Measurements from ENCODE around the gene LRRC10B. TPM values are rescaled to one million over a fixed set of nuclear protein-coding genes. Genes with fewer than 3 reads are reported as not detected.
A peak's percentile ranks its signal among the peaks of the same experiment; 100 is the strongest.

Gene LRRC10B
- total and polyA plus RNA-seq, 3 donors from 2014 or later, result 4.8 to 6.4 (median 5.5) TPM

DNA sequence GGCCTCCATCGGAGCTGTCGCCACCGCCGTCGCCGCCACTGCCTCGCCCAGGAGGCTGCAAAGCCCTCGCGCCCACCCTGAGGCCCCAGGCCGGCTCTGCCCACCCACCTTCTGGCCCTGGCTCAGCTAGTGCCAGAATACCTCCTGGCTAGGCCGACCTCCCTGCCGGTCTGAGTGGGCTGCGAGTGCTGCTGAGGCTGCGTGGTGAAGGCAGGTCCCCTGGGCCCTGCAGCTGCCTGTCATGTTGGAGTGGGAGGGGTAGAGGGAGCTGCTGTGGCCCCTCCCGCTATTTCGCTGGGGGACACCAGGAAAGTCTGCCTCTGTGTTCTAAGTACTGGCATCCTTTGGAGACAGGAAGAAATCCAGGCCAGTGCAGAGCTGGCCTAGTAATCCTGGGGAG is 34.2 kb downstream of the LRRC10B start:
- no peaks in the 10 kb centered on the region for H3K36me3 ChIP-seq (ENCODE audit: low read depth, missing control alignments)
- no peak overlapping the region for H3K4me3 ChIP-seq
- TF ChIP-seq POLR2A (IDR thresholded peaks at IDR 0.05), result no peak
- TF ChIP-seq, protein P1, sequence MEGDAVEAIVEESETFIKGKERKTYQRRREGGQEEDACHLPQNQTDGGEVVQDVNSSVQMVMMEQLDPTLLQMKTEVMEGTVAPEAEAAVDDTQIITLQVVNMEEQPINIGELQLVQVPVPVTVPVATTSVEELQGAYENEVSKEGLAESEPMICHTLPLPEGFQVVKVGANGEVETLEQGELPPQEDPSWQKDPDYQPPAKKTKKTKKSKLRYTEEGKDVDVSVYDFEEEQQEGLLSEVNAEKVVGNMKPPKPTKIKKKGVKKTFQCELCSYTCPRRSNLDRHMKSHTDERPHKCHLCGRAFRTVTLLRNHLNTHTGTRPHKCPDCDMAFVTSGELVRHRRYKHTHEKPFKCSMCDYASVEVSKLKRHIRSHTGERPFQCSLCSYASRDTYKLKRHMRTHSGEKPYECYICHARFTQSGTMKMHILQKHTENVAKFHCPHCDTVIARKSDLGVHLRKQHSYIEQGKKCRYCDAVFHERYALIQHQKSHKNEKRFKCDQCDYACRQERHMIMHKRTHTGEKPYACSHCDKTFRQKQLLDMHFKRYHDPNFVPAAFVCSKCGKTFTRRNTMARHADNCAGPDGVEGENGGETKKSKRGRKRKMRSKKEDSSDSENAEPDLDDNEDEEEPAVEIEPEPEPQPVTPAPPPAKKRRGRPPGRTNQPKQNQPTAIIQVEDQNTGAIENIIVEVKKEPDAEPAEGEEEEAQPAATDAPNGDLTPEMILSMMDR (IDR thresholded peaks at IDR 0.05), result no peak
- no peaks in the 10 kb centered on the region for H3K27me3 ChIP-seq
- peaks cover 33% of the 10 kb centered on the region for H3K4me1 ChIP-seq
- no peak for DNase-seq
- intact Hi-C loops (cut with DNase I; ENCODE audit: low total_unique reads), result no loop called here
- WGBS, 2 donors, result 67 to 75% methylated on average over 10 to 15 of the region's 16 CpGs
- H3K27ac ChIP-seq, result no peak overlapping the region
- H3K9me3 ChIP-seq, result no peaks in the 10 kb centered on the region

DNA sequence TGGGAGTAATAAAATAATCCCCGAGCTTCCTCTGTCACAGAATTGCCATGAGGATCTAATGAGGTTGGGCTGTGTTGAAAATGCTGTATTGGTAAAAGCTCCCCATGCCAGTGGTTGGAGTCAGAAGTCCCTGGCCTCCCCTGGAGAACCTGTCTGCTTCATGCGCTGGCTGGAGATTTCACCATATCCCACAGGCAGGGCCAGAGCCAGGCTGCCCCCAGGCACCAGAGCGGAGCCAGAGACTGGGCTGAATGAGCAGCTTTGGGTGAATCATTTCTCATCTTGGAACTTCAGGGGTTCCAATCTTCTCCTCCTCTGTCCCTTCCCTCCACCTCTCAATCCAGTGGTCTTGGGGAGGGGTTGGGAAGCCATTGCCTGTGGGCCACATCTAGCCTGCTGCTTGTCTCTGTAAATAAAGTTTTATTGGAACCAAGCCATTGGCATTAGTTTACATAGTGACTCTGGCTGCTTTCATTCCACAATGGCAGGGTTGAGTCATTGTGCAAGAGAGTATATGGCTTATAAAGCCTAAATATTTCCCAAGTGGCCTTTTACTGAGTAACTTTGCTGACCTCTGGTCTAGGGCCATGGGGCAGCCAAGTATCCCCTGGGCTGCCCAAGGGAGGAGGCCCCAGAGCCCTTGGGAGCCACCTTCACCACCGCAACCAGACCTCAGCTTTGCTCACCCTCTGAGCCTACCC is 35.2 kb downstream of the LRRC10B start:
- no peaks in the 10 kb centered on the region for H3K36me3 ChIP-seq (ENCODE audit: low read depth, missing control alignments)
- no peak overlapping the region for H3K4me3 ChIP-seq
- DNase-seq, result no peak
- no peak overlapping the region for H3K27ac ChIP-seq
- no peaks in the 10 kb centered on the region for H3K9me3 ChIP-seq
- whole genome bisulfite sequencing, 2 donors, result 89 to 100% methylated on average over 3 to 4 of the region's 4 CpGs
- H3K4me1 ChIP-seq, result peaks cover 29% of the 10 kb centered on the region
- H3K27me3 ChIP-seq, result no peaks in the 10 kb centered on the region
- intact Hi-C loops (cut with DNase I; ENCODE audit: low total_unique reads), result no loop called here
- TF ChIP-seq, protein P1 (IDR thresholded peaks at IDR 0.05), result no peak
- TF ChIP-seq POLR2A (IDR thresholded peaks at IDR 0.05), result no peak

DNA sequence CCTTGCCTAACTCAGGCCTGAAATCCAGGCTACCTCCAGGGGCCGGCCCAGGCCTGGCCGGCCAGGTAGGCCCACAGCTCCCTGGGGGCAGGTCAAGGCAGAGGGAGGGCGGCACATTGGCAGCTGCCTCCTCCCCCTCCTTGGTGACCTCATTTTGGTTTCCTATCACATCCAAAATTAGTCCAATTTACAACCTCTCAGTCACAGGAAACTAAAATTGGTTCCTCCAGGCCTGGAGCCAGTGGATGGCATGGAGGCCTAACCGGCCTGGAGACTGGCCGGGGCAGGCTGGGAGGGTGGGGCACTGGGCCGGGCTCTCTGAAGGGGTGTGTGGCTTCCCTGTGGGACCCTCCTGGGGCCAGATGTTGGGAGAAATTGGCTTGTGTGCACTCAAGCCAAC is 35.9 kb downstream of the LRRC10B start:
- Histone ChIP-seq H3K9me3 (no peaks in the 10 kb centered on the region), H3K36me3 (ENCODE audit: low read depth, missing control alignments) (no peaks in the 10 kb centered on the region), H3K27me3 (no peaks in the 10 kb centered on the region), H3K4me1 (peaks cover 26% of the 10 kb centered on the region), H3K4me3 (no peak overlapping the region), H3K27ac (no peak overlapping the region)
- DNase-seq, result no peak
- TF ChIP-seq POLR2A (IDR thresholded peaks at IDR 0.05), result no peak
- TF ChIP-seq, protein P1 (IDR thresholded peaks at IDR 0.05), result no peak
- 95 to 96% methylated on average over 4 to 6 of the region's 6 CpGs for WGBS, 2 donors
- intact Hi-C loops (cut with DNase I; ENCODE audit: low total_unique reads), result no loop called here

DNA sequence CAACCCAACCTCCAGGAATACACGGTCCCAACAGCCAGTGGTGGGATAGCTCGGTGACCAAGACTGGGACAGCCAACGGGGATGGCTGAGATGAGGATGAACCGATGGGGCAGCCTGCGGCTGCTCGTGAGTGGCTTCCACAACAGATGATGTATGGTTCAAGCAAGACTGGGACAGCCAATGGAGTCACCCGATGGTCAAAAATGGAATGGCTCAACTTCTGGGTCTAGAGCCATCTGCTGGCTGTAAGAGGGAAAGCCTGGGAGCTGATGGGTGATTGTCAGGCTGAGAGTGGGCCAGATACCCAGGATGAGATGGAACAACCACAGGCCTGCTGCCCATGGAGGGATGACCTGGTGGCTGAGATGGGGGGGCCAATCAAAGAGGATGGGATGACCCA is 36.8 kb downstream of the LRRC10B start:
- DNase-seq, result no peak
- TF ChIP-seq, protein P1 (IDR thresholded peaks at IDR 0.05), result peak in 2 of 3 experiments; percentile 4 to 25
- TF ChIP-seq POLR2A (IDR thresholded peaks at IDR 0.05), result no peak
- Histone ChIP-seq H3K4me1 (peaks cover 17% of the 10 kb centered on the region), H3K4me3 (no peak overlapping the region), H3K9me3 (no peaks in the 10 kb centered on the region), H3K27ac (no peak overlapping the region), H3K36me3 (ENCODE audit: low read depth, missing control alignments) (no peaks in the 10 kb centered on the region), H3K27me3 (no peaks in the 10 kb centered on the region)
- 96 to 100% methylated on average over 6 to 7 of the region's 7 CpGs for WGBS, 2 donors
- intact Hi-C loops (cut with DNase I; ENCODE audit: low total_unique reads), result no loop called here

DNA sequence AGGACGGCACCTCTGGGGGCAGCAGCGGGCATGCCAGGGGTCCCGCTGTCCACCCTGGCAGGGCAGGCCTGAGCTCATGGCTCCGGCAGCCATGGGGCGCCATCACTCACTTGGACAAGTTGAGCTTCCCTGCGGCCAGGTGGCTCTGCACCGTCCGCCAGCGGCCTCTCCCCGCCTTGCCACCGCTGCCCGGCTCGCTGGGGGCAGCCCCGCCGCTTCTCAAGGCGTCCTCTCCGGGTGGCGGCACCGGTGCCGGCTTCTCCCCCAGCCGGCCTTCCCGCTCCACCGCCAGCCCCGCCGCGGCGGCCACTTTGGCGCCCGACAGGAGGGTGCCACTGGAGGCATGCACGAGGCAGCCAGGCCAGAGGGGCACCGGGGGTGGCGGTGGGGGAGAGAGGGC is 37.4 kb downstream of the LRRC10B start:
- intact Hi-C loops (cut with DNase I; ENCODE audit: low total_unique reads), result no loop called here
- Histone ChIP-seq H3K4me3 (no peak overlapping the region), H3K27me3 (no peaks in the 10 kb centered on the region), H3K27ac (no peak overlapping the region), H3K4me1 (peaks cover 12% of the 10 kb centered on the region), H3K36me3 (ENCODE audit: low read depth, missing control alignments) (no peaks in the 10 kb centered on the region), H3K9me3 (no peaks in the 10 kb centered on the region)
- WGBS, 2 donors, result 91 to 95% methylated on average over 10 to 32 of the region's 32 CpGs
- no peak for DNase-seq
- TF ChIP-seq POLR2A (IDR thresholded peaks at IDR 0.05), result no peak
- TF ChIP-seq, protein P1 (IDR thresholded peaks at IDR 0.05), result no peak
